ENCODE results near the gene RPL3.

DNA sequence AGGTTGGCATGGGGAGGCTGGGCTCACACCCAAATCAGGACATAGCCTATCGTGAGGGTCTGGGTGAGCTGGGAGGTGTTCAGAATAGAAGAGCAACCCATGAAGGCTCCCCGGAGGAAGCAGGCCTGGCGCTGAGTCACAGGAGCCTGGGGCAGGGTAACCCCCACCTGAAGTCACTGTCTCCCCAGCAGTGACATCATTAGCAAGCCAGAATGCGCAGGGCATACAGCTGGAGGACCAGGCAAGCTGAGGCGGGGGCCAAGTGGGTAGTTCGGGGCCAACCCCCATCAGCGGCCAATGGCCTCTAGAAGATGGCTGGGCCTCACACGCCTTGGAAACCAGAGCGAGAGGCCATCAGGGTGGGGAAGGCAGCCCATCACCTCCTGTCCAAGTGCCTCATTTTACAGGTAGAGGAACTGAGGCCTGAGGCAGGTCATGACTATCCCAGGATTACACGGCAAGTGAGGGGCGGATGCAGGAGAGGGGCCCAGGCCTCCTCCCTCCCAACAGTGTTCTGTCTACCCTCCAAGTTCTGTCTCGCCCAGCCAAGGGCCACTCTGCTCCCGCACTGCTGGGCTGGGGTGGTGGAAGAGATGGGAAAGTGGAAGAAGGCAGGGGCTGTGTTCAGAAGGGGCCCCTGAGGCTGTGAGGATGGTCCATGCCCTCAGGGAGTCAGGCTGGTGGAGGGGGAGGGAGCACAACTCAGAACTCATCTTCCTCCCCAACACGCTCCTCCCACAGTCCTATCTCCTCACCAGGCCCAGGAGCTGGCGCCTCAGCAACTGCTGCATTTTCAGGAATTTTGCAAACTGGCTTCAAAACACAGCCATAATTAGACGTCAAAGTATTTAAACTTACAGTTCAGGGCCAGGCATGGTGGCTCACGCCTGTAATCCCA is 24.6 kb downstream of the RPL3 start:
- TF ChIP-seq, protein P1, sequence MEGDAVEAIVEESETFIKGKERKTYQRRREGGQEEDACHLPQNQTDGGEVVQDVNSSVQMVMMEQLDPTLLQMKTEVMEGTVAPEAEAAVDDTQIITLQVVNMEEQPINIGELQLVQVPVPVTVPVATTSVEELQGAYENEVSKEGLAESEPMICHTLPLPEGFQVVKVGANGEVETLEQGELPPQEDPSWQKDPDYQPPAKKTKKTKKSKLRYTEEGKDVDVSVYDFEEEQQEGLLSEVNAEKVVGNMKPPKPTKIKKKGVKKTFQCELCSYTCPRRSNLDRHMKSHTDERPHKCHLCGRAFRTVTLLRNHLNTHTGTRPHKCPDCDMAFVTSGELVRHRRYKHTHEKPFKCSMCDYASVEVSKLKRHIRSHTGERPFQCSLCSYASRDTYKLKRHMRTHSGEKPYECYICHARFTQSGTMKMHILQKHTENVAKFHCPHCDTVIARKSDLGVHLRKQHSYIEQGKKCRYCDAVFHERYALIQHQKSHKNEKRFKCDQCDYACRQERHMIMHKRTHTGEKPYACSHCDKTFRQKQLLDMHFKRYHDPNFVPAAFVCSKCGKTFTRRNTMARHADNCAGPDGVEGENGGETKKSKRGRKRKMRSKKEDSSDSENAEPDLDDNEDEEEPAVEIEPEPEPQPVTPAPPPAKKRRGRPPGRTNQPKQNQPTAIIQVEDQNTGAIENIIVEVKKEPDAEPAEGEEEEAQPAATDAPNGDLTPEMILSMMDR (IDR thresholded peaks at IDR 0.05): no peak
- TF ChIP-seq POLR2AphosphoS5 (IDR thresholded peaks at IDR 0.05): no peak
